ENCODE data around the gene KRT13. TPM values are rescaled to one million over a fixed set of nuclear protein-coding genes. Genes with fewer than 3 reads are reported as not detected.

Gene KRT13
- polyA plus RNA-seq, 1 donor from 2014 or later: not detected

- TF ChIP-seq, protein P1, sequence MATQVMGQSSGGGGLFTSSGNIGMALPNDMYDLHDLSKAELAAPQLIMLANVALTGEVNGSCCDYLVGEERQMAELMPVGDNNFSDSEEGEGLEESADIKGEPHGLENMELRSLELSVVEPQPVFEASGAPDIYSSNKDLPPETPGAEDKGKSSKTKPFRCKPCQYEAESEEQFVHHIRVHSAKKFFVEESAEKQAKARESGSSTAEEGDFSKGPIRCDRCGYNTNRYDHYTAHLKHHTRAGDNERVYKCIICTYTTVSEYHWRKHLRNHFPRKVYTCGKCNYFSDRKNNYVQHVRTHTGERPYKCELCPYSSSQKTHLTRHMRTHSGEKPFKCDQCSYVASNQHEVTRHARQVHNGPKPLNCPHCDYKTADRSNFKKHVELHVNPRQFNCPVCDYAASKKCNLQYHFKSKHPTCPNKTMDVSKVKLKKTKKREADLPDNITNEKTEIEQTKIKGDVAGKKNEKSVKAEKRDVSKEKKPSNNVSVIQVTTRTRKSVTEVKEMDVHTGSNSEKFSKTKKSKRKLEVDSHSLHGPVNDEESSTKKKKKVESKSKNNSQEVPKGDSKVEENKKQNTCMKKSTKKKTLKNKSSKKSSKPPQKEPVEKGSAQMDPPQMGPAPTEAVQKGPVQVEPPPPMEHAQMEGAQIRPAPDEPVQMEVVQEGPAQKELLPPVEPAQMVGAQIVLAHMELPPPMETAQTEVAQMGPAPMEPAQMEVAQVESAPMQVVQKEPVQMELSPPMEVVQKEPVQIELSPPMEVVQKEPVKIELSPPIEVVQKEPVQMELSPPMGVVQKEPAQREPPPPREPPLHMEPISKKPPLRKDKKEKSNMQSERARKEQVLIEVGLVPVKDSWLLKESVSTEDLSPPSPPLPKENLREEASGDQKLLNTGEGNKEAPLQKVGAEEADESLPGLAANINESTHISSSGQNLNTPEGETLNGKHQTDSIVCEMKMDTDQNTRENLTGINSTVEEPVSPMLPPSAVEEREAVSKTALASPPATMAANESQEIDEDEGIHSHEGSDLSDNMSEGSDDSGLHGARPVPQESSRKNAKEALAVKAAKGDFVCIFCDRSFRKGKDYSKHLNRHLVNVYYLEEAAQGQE (IDR thresholded peaks at IDR 0.05; ENCODE audit: borderline replicate concordance): no peak
- no peak for TF ChIP-seq MXI1 (conservative IDR thresholded peaks at IDR 0.05; ENCODE audit: poor library complexity, severe bottlenecking)
- no peak for TF ChIP-seq TAF1 (IDR thresholded peaks at IDR 0.05; ENCODE audit: low read depth)
- no peak for TF ChIP-seq RAD21 (conservative IDR thresholded peaks at IDR 0.05)
These were observed 19.1 kb downstream of the KRT13 start (continued) for GRCh38 chr17:41486316-41486715.

DNA sequence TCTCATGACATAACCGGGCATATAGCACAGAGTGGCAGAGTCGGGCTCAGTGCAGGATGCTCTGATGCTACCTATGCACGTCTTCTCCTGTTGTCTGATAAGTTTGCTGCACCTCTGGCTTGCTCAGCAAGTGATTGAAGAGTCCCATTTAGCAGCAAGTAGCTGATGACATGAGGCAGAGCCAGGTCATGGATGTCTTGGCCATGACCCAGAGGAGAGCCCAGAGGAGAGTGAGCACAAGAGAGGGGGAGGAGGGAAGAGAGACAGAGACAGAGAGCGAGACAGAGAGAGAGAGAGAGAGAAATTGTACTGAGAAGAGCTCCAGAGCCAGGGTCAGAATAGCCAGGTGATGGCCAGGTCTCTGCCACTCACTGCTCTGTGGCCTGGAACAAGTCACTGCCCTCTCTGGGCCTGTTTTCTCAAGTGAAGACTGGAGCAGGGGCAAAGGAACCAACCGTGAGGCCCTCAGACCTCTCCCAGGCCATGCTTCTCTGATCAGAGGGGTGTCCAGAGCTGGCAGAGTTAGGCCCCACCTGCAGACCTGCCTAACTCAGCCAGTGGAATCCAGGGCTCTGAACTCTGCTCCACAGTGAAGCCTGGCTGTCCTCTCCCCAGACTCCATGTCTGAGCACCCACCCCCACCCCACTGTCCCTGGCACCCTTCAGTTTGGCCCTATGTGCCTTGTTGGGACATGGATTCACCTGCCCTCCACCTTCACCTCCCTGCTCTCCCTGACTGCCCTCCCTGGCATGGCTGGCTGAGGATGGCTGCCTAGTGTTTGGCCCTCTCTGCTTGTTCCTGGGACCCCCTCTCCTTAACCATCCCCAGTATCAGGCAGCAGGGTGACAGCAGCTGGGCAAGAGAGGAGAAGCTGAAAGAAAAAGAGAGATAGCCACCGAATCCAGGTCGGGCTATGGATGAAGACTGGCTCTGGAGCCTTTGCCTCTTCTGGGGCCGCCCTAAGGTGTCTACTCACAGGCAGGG, 20.2 kb downstream of the KRT13 start:
- Histone ChIP-seq H3K27me3 (ENCODE audit: insufficient read depth, low read depth, low read length) (no peaks in the 10 kb centered on the region), H3F3A (ENCODE audit: insufficient read depth, low read length, poor library complexity, severe bottlenecking) (no peaks in the 10 kb centered on the region), H3K4me2 (ENCODE audit: low read length) (no peak overlapping the region), H3K9me2 (ENCODE audit: insufficient read depth, low read length) (no peaks in the 10 kb centered on the region), H3K79me2 (replicated peaks; ENCODE audit: insufficient read depth, low read length) (no peaks in the 10 kb centered on the region), H2AFZ (ENCODE audit: low read depth, low read length) (no peak overlapping the region), H3K4me3 (ENCODE audit: low read length) (no peak overlapping the region), H3K9ac (ENCODE audit: low read length) (no peak overlapping the region), H3K27ac (ENCODE audit: low read length) (no peak overlapping the region), H3K36me3 (ENCODE audit: insufficient read depth, low read length) (no peaks in the 10 kb centered on the region), H3K9me3 (ENCODE audit: low read length) (no peaks in the 10 kb centered on the region), H4K20me1 (ENCODE audit: insufficient read depth) (no peaks in the 10 kb centered on the region)
- no peak for TF ChIP-seq TAF1 (IDR thresholded peaks at IDR 0.05; ENCODE audit: low read depth)
- no peak for TF ChIP-seq RAD21 (conservative IDR thresholded peaks at IDR 0.05)
- TF ChIP-seq EP300 (conservative IDR thresholded peaks at IDR 0.05; ENCODE audit: poor library complexity, severe bottlenecking): no peak
- no peak for TF ChIP-seq MXI1 (conservative IDR thresholded peaks at IDR 0.05; ENCODE audit: poor library complexity, severe bottlenecking)
- TF ChIP-seq, protein P2, sequence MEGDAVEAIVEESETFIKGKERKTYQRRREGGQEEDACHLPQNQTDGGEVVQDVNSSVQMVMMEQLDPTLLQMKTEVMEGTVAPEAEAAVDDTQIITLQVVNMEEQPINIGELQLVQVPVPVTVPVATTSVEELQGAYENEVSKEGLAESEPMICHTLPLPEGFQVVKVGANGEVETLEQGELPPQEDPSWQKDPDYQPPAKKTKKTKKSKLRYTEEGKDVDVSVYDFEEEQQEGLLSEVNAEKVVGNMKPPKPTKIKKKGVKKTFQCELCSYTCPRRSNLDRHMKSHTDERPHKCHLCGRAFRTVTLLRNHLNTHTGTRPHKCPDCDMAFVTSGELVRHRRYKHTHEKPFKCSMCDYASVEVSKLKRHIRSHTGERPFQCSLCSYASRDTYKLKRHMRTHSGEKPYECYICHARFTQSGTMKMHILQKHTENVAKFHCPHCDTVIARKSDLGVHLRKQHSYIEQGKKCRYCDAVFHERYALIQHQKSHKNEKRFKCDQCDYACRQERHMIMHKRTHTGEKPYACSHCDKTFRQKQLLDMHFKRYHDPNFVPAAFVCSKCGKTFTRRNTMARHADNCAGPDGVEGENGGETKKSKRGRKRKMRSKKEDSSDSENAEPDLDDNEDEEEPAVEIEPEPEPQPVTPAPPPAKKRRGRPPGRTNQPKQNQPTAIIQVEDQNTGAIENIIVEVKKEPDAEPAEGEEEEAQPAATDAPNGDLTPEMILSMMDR (IDR thresholded peaks at IDR 0.05; ENCODE audit: poor library complexity, severe bottlenecking): no peak
- TF ChIP-seq EZH2 (IDR thresholded peaks at IDR 0.05; ENCODE audit: borderline replicate concordance, insufficient read depth, low read length, poor library complexity, severe bottlenecking): no peak
- no peak for TF ChIP-seq SMC3 (conservative IDR thresholded peaks at IDR 0.05; ENCODE audit: poor library complexity)

Data from neural cell (in vitro differentiated cells).